Fibroblast of peridontal ligament (primary cell): Measurements from ENCODE around the gene SUMF2.
"Not testable (repeated sequence)": the region's sequence is repeated elsewhere in the genome, so short reads cannot be mapped to it uniquely, and the experiment has no call there.

Experiments used
- DNase-seq: peaks from one replicate; pipeline ENCODE4 v3.0.0-alpha.2; 2010; ENCODE audit errors: extremely low read depth

The SUMF2 gene

DNA sequence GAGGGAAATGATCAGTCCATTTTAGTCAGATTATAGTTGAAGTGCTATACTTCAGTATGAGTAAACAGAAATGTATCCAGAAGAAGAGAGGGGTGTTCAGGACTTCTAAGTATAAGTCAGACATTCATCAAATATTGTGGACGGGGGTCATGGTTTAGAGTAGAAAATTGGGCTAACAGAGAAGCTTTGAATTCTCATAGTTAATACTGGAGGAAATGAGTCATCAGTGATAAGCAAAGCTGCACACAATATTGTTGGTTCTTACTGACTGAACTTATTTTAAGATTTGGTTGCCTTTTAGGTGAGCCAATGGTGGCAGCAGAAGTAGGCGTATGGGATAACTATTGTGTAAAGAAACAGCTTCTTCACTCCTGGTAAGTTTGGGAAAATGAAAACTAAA lies 1.7 kb upstream of the SUMF2 start:
- DNase-seq: peak; percentile 27

DNA sequence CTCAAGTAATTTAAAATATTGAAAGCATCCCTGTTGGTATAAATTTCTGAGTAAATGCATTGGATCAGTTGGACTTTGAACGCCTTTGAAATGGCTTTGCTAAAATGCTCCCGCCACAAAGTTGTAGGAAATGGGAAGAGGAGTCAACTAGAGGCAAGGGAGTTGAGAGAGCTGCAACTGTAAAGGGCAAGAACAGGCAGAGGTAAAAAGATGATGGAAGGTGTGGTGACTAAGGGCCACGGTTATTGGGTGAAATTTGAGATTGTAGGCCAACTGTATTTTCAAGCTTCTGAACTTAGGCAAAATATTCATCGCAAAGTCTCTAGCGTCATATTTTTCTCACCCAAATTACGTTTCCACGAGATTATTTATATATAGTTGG lies 595 bp upstream of the SUMF2 start:
- no peak for DNase-seq

DNA sequence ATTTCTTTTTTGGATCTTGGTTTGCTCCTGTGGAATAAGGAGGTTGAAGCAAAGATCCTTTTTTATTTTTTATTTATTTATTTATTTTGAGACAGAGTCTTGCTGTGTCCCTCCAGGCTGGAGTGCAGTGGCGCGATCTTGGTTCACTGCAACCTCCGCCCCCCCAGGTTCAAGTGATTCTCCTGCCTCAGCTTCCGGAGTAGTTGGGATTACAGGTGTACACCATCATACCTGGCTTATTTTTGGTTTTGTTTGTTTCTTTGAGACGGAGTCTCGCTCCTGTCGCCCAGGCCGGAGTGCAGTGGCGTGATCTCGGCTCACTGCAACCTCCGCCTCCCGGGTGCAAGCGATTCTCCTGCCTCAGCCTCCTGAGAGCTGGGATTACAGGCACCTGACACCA lies 2.3 kb downstream of the SUMF2 start:
- not testable (repeated sequence) for DNase-seq

DNA sequence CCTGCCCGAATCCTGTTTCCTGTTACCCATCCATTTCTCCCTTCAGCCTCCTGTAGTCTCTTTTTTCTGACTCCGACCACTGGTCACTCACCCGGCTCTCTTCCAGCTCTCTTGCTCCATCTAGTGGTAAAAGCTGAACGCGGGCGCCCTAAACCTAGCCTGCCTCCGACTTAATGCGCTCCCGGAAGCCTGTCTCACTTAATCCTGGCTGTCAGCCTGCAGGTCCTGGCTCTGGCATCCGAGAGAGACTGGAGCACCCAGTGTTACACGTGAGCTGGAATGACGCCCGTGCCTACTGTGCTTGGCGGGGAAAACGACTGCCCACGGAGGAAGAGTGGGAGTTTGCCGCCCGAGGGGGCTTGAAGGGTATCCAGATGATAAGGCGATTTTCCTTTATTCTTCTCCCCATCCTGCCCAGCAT lies 10.3 kb downstream of the SUMF2 start:
- DNase-seq: peak; percentile 81

DNA sequence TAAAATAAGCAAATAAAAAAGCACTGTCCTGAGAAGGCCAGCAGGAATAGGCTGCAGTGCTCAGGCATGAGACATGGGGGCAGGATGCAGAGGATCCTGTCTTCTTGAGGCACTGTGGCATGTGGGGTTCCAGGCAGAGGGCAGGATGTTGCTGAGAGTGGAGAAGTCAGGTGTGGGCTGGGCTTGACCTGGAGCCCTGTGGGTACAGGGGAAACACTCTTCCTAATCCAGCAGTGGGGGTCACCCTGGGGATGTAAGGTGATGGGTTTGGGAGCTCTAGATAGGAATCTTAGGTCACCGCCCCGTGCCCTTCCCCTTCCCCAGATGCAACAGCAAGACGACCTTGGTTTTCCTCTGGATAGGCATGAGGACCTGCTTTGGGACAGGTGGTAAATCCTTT lies 13.6 kb downstream of the SUMF2 start:
- DNase-seq: no peak

DNA sequence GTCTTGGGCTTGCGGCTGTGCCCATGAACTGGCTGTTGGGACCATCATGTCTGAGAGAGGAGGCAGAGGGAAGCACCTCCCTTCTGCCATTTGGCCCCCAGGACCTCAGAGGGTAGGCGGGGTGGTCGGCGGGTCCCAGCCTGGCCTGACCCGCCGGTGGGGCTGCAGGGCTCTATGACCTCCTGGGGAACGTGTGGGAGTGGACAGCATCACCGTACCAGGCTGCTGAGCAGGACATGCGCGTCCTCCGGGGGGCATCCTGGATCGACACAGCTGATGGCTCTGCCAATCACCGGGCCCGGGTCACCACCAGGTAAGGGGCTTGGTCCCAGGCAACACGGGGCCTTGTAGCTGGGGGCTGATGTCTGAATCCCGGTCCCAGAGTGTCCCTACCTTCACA lies 14.1 kb downstream of the SUMF2 start:
- no peak for DNase-seq

DNA sequence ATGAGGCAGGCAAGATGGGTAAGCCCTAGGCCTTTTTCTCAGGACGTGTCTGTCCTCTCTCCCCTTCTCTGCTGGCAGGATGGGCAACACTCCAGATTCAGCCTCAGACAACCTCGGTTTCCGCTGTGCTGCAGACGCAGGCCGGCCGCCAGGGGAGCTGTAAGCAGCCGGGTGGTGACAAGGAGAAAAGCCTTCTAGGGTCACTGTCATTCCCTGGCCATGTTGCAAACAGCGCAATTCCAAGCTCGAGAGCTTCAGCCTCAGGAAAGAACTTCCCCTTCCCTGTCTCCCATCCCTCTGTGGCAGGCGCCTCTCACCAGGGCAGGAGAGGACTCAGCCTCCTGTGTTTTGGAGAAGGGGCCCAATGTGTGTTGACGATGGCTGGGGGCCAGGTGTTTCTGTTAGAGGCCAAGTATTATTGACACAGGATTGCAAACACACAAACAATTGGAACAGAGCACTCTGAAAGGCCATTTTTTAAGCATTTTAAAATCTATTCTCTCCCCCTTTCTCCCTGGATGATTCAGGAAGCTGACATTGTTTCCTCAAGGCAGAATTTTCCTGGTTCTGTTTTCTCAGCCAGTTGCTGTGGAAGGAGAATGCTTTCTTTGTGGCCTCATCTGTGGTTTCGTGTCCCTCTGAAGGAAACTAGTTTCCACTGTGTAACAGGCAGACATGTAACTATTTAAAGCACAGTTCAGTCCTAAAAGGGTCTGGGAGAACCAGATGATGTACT lies 15.5 kb downstream of the SUMF2 start:
- DNase-seq: peak; percentile 61

DNA sequence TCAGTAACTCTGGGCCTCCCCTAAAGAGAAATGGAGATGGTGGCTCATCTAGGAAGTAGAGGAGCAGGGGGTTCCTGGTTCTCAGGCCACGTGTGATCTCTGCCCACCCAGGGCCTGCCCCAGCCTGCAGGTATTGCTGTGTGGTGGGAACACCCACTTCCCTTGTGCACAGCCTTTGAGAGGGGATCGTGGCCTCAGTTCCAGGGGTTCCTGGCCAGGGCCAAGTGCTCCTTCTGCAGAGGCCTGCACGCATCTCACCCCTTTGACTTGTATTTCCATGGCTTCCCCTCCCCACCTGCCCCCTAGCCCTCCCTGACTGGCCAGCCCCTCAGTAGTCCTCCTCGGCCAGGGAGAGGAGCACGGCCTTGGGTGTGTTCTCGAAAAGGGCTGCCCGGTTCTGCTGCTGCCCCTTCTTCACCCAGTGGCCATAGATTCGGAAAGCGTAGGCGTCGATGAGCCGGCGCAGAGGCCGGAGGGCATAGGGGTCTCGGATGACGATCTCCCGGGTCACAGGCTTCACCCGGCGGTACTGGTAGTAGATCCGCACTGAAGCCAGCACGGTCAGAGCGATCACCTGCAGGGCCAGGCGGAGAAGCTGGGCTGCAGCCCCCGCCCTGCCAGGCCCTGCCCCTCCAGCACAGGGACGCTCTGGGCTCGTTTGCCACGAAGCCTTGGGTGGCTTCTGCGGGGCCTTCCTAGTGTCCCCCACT lies 16.8 kb downstream of the SUMF2 start:
- not testable (repeated sequence) for DNase-seq

DNA sequence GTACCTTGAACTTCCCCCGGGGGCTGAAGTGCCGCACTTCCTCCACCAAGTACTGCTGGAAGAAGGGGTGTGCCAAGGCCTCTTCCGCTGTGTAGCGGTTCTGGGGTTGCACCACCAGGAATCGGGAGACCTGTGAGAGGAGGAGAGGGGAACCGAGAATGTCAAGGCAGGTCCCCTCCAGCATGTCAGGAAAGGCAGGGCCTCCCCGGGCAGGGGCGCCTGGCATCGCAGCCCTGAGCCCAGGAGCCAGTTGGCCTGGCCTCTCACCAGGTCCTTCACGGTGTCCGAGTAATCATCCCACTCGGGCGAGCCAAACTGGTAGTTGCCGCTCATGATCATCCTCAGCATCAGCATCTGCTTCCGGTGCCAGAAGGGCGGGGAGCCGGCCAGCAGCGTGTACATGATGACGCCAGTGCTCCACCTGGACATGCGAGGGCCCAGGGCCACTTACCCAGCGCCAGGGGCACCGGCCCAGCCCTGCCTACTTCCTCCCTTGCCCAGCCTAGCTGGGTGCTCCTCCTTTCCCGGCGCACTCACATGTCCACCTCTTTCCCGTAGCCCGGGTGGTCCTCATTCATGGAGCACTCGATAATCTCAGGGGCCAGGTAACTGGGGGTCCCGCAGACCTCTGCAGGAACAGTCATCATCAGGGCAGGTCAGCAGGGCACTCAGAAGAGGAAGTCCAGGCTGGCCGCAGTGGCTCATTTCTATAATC lies 17.7 kb downstream of the SUMF2 start:
- no peak for DNase-seq

DNA sequence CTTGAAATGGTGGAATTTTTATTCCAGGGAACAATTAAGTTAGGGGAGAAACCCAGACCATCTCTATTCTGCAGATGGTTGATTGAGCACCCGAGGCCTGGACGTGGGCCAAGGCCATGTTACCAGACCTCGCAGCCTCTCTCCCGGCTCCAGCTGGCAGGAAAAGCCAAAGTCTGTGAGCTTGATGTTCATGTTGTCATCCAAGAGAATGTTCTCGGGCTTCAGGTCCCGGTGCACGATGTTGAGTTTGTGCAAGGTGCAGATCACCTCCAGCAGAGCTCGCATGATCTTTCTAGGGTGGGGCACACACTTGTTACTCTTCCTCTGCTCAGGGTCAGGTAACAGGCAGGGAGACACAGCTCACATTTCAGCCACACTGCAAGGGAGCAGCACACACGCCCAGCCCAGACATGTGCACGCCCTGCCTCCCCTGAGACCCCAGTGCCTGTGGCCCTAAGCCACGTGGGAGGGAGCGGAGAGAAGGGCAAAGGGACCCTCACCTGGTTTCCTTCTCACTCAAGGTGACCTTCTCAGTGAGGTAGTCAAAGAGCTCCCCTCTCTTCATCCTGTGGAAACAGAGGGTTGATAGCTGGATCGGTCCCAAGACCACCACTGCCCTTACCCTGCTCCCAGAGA lies 19.2 kb downstream of the SUMF2 start:
- DNase-seq: no peak

DNA sequence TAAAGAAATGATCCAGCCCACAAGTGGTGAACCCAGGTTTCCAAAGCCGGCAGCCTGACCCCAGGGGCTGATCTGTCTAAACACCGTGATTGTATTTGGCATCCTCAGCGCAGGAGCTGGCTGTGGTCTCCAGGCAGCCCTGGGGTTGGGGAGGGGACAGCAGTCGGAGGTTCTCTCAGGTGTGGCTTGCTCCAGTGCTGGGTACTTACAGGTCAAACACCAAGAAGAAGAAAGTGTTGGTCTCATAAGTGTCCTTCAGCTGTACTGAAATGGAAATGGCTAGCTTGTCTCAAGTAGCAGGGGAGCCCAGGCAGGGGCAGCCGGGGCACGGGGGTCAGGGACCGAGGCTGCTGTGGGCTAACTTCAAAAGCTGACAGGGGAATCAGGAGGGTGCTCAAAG lies 22.7 kb downstream of the SUMF2 start:
- no peak for DNase-seq

DNA sequence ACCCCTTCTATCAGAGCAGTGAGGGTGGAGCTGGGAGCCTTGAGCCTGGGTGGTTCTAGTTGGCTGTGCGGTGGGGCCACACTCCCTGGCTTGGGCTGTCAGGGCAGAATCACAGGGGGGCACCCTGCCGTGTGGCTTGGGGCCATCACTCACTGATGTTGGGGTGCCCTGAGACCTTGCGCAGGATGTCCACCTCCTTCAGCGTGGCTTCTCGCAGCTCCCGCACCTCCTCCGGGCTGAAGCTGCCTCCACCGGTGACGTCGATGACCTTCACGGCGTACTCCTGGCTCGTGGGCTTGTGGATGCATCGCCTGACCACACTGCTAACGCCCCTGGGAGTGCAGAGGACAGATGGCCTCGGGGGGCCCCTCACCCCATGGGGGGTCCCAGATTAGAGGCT lies 23.4 kb downstream of the SUMF2 start:
- DNase-seq: no peak

DNA sequence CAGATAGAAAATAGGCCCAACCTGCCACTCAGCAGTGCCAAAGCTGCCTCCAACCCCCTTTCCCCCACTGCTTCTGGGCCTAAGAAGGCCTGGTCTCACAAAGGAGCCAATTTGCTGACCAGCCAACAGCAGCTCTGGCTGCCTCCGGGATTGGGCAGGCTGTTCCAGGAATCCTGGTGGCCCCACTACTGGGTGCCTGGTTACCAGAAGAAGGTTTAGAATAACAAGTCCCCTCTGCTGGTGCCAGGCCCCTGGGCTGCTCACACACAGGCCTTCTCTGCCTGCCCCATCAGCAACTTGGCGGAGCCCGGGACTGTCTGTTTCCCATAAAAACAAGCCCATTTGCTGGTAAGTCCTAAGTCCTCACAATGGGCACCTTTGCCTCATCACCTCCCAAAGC lies 27.5 kb downstream of the SUMF2 start:
- DNase-seq: peak; percentile 77

DNA sequence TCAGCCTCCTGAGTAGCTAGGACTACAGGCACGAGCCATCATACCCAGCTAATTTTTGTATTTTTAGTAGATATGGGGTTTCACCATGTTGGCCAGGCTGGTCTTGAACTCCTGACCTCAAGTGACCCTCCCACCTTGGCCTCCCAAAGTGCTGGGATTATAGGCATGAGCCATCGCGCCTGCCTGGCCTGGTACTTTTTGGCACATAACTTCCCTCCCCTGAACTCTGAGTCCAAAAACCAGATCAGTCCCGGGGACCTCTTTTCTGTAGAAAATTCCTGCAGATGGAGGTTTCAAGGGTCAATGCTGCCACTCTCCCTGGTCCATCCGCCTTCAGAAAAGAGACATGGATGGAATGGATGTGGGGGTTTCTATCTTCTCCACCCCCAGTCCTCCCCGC lies 28.3 kb downstream of the SUMF2 start:
- DNase-seq: not testable (repeated sequence)

DNA sequence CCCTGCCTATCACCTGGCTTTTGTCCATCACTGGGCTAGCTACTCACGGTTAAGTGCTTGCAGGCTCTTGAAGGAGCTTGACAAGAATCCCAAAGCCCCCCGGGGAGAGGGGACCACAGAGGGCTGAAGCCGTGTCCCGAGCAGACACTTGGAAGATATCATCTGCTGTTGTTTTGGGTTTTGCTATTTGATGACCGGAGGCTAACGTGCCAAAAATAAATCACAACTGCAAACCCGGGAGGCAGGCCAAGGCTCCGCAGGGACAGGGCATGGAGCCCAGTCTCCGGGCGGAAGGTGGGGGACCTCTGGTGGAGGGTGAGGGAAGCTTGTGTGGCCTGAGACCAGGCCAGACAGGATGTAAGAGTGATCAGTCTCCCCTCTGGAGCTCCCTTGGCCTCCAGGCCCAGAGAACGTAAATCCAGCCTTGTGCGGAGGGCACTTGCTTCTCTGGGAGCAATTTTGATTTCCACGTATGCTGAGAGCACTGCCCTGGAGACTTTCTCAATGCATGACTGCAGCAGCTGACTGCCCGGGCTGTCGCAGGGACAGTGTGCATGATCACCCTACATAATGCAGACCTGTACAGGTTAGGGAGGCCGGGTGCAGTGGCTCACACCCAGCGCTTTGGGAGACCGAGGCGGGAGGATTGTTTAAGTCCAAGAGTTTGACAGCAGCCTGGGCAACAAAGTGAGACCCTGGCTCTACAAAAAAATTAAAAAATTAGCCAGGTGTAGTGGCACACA lies 28.9 kb downstream of the SUMF2 start, which contains the start of gene PHKG1:
PHKG1 (minus strand) TSS at position 164 of the 743 bp plus-strand sequence. CDS start 4,011 bp downstream, outside the sequence.
- peak; percentile 91 for DNase-seq

DNA sequence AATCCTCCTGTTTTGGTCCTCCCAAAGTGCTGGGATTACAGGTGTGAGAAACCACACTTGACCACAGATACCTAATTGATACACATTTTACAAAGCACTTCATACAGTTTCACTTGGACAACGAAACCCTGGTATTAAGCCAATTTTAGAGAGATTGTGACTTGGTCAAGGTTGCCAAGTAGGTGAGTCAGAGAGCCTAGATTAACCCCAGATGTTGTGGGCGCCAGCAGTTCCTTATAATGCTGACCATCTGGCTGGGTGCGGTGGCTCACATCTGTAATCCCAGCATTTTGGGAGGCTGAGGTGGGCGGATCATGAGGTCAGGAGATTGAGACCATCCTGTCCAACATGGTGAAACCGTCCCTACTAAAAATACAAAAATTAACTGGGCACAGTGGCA lies 33.6 kb downstream of the SUMF2 start:
- peak; percentile 98 for DNase-seq

DNA sequence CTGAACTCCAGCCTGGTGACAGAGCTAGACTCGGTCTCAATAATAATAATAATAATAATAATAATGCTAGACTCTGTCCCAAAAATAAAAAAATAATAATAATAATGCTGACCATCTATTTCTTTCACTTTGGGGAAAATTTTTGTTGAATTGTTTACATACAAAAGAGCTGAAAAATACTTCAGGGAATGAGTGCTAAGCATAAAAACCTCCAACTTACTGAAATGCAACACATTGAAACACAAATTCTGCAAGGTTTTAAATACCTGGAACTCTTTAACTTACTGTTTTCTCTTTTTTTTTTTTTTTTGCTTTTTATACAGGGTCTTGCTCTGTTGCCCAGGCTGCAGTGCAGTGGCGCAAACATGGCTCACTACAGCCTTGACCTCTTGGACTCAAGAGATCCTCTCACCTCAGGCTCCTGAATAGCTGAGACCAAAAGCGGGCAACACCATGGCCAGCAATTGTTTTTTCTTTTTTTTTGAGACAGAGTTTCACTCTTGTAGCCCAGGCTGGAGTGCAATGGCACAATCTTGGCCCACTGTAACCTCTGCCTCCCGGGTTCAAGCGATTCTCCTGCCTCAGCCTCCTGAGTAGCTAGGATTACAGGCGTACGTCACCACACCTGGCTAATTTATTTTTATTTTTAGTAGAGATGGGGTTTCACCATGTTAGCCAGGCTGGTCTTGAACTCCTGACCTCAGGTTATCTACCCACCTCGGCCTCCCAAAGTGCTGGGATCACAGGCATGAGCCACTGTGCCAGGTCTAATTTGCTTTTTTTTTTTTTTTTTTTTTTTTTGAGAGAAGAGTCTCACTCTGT lies 34.3 kb downstream of the SUMF2 start:
- DNase-seq: peak; percentile 34

DNA sequence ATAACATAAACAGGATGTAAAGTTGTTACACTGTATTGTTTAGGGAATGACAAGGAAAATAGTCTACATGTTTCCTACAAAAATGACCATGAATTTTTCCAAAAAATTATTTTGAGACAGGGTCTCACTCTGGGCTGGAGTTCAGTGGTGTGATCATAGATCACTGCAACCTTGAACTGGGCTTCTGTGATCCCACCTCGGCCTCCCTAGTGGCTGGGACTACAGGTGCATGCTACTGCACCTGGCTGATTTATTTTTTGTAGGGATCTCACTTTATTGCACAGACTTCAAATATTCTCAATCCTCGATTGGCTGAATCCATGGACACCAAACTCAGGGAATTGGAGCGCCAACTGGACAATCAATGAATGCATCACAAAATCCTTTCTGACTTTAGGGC lies 35.6 kb downstream of the SUMF2 start:
- DNase-seq: no peak

DNA sequence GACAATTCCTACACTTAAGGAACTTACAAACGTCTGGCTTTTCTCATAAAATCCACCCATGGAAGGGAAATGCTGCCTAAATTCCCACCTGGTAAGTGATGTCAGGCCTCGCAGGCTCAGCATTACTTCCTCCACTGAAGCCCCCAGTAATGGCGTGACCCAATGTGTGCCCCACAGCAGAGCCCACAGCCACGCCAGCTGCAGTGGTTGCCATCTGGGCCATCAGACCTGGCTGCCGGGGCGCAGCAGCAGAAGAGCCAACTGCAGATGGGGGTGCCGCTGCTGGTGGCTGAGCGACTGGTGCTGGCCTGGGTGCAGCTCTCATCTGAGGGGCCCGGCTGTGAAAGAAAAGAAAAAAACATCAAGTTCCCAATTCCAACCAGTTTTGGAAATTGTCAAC lies 40.1 kb downstream of the SUMF2 start:
- DNase-seq: not testable (repeated sequence)

DNA sequence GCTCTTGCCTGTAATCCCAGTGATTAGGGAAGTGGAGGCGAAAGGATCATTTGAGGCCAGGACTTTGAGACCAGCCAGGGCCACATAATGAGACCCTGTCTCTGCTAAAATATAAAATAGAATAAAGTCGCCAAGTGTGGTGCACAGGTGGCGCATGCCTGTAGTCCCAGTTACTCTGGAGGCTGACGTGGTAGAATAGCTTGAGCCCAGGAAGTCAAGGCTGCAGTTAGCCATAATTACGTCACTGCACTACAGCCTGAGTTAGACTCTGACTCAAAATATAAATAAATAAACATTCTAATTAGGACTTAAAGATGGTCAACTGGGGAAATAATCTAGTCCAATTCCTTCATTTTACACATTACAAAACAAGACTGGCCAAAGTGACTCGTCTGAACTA lies 41.4 kb downstream of the SUMF2 start:
- DNase-seq: peak; percentile 84
